Esophagus squamous epithelium (tissue), 5 donors: ENCODE measurements around the gene SS18L1. TPM values are rescaled to one million over a fixed set of nuclear protein-coding genes. Genes with fewer than 3 reads are reported as not detected.
A peak's percentile ranks its signal among the peaks of the same experiment; 100 is the strongest.

Source experiments
- DNase-seq: peaks from one replicate; lab custom pipeline; 2025; lab: John Stamatoyannopoulos, UW
- H3K27ac ChIP-seq, 4 donors: fragments of 200-600 bp; sonication (generic); one replicate each; pipeline ENCODE4 v1.5.1; 2016 to 2019; ENCODE audit warnings: mild to moderate bottlenecking in 1 of 4
- H3K27me3 ChIP-seq, 4 donors: fragments of 200-600 bp; sonication (generic); 1 replicate in 3 of 4; 2 replicates in 1 of 4; pipeline versions ENCODE4 v1.5.1 to v1.6.0; 2017 to 2021; ENCODE audit warnings: antibody characterized with exemption in 1 of 4
- H3K36me3 ChIP-seq, 3 donors: fragments of 200-600 bp; sonication (generic); one replicate each; pipeline ENCODE4 v1.5.1; 2016 to 2019
- H3K4me1 ChIP-seq, 3 donors: fragments of 200-600 bp; sonication (generic); one replicate each; pipeline ENCODE4 v1.5.1; 2017 to 2019
- H3K4me3 ChIP-seq, 4 donors: fragments of 200-600 bp; sonication (generic); 1 replicate in 3 of 4; 2 replicates in 1 of 4; pipeline ENCODE4 v1.5.1; 2016 to 2019; ENCODE audit warnings: mild to moderate bottlenecking in 2 of 4, moderate library complexity in 1 of 4
- H3K9me3 ChIP-seq, 3 donors: fragments of 200-600 bp; sonication (generic); one replicate each; pipeline ENCODE4 v1.5.1; 2016 to 2019
- POLR2A ChIP-seq, 4 donors: fragments of 450-650 bp; IDR thresholded peaks; one replicate each; pipeline ENCODE4 v1.6.1; 2017; ENCODE audit warnings: antibody characterized with exemption in 4 of 4, mild to moderate bottlenecking in 4 of 4, moderate library complexity in 3 of 4
- WGBS, 2 donors: methylation state at CpG; one replicate each; pipeline ENCODE4 v1.1.5; 2018; 5-methylcytosine and 5-hydroxymethylcytosine counted together
- intact Hi-C: fragments of 100-400 bp; cut with DNase I; formaldehyde crosslinking; loops from one replicate; pipeline ENCODE4 v1.15.0; 2022
- total RNA-seq, 4 donors: library from RNA; depleted of rRNA; stranded (reverse); fragments of >200 nt; gene quantifications; one replicate each; pipeline ENCODE4 v1.1.0, GENCODE V29; 2016
- TF ChIP-seq, protein P1 (sequence below), 6 experiments: fragments of 450-650 bp in 4 of 6; fragments of 200-600 bp in 2 of 6; sonication (generic) in 2 of 6; IDR thresholded peaks; one replicate each; pipeline ENCODE4 v1.5.1; 2016 to 2019; ENCODE audit warnings: antibody characterized with exemption in 6 of 6, mild to moderate bottlenecking in 4 of 6, moderate library complexity in 4 of 6
- donor health status: DM: yes; HTN: yes; CAD: no.

Gene SS18L1
- total RNA-seq, 4 donors from 2014 or later, result 7.8 to 24.5 (median 15.0) TPM

DNA sequence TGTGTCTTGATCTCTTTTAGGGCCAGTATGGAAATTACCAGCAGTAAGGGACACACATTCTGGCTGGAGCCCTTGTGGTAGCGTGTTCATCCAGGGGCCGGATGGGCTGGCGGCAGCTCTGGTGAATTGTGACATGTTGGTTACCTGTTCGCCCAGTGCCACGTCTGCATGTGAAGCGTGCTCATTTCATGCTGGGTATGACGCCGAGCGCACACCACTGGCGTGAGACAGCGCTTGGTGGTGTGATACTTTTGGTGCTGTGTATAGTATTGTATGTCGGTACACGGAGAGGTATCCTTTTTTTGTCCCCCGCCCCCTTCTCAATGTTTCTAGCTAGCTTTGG is 35.6 kb downstream of the SS18L1 start:
- no peak for TF ChIP-seq POLR2A (IDR thresholded peaks at IDR 0.05)
- TF ChIP-seq, protein P1, sequence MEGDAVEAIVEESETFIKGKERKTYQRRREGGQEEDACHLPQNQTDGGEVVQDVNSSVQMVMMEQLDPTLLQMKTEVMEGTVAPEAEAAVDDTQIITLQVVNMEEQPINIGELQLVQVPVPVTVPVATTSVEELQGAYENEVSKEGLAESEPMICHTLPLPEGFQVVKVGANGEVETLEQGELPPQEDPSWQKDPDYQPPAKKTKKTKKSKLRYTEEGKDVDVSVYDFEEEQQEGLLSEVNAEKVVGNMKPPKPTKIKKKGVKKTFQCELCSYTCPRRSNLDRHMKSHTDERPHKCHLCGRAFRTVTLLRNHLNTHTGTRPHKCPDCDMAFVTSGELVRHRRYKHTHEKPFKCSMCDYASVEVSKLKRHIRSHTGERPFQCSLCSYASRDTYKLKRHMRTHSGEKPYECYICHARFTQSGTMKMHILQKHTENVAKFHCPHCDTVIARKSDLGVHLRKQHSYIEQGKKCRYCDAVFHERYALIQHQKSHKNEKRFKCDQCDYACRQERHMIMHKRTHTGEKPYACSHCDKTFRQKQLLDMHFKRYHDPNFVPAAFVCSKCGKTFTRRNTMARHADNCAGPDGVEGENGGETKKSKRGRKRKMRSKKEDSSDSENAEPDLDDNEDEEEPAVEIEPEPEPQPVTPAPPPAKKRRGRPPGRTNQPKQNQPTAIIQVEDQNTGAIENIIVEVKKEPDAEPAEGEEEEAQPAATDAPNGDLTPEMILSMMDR (IDR thresholded peaks at IDR 0.05), result no peak
- H3K4me1 ChIP-seq, result peaks cover 8 to 22% (median 15%) of the 10 kb centered on the region in 3 donors
- WGBS, 2 donors, result 92% methylated on average over 10 of the region's 14 CpGs; no CpG with 5 or more reads in 1 of the 2 donors
- intact Hi-C loops, result no loop called here
- H3K36me3 ChIP-seq, result peaks cover 2 to 58% (median 11%) of the 10 kb centered on the region in 3 donors
- DNase-seq, result no peak
- no peaks in the 10 kb centered on the region for H3K27me3 ChIP-seq
- no peaks in the 10 kb centered on the region for H3K9me3 ChIP-seq
- no peak overlapping the region for H3K4me3 ChIP-seq
- no peak overlapping the region for H3K27ac ChIP-seq

DNA sequence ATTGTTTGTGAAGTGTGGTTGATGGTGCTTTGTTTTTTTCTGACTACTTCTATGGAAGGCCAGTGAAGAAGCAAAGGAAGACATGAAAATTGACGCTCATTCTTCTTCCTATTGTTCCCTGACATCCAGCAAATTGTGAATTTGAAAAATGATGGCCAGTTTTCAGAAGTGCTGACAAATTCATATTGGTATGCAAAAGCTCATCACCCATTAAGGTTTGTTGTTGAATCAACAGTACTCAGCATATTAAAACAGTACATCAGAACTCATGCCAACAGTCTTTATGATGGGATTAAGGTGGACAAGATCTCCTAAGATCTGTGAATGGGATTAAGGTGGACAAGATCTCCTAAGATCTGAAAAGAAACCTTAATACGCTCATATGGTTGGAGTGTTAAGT is 38.2 kb downstream of the SS18L1 start:
- Histone ChIP-seq H3K4me1 (peaks cover 11 to 41% (median 22%) of the 10 kb centered on the region in 3 donors), H3K36me3 (peaks cover 0 to 31% (median 0%) of the 10 kb centered on the region in 3 donors), H3K4me3 (peak overlapping the region in 2 of 4 donors; percentile 99 to 100), H3K27ac (peak overlapping the region in 2 of 4 donors; percentile 89 to 98), H3K9me3 (no peaks in the 10 kb centered on the region), H3K27me3 (no peaks in the 10 kb centered on the region)
- WGBS, 2 donors, result 89 to 94% methylated on average over 2 of the region's 2 CpGs
- intact Hi-C loops, result no loop called here
- DNase-seq, result no peak
- no peak for TF ChIP-seq POLR2A (IDR thresholded peaks at IDR 0.05)
- TF ChIP-seq, protein P1 (IDR thresholded peaks at IDR 0.05), result no peak

DNA sequence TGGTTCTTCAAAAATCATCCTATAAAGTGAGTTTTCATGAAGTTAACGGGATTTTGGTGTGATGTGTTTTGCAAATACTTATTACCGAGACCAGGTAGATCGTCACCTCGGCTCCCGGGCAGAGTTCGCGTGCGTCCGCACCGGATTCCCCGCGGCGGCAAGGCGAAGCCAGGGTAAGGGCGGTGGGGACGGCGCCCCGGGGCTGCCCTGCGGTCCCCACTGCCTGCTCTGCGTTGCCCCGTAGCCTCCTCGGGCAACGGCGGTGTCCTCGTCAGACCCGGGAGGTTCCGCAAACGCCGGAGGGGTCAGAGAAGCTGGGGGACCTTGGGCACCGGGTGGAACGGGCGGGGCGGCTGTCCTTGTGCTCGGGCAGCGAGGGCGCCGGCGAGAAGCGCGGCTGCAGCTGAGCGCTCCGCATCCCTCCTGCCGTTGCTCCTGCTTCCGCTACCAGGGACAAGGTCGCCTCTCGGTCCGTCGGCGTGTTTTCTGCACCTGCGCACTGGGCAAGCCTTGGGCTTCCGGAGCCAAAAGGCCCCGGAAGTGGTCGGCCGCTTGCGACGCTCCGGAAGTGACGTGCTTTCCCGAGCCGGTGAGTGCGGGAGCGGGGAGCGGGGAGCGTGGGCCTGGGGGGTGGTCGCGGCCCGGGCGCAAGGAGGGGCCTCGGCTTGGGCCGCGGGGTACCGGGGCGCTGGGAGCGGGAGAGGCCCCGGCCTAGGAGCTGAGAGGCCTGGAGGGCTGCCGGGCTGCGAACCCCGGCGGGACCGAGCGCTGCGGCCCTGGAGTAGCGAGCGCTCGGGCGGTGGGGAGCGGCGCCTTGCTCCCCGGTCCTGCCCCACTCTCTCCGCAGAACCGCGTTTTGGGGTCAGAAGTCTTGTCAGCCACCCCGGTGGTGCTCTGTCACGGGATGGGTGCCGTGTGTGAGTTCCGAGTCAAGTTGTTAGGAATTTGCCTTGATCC is 39.2 kb downstream of the SS18L1 start, which contains the start of gene MTG2:
TSS of gene MTG2 (plus strand) at position 560 of the 957 bp plus-strand sequence. CDS start 10,393 bp downstream, outside the sequence.
- intact Hi-C loops, result no loop called here
- Histone ChIP-seq H3K27ac (peak within 1 kb of the TSS; percentile 89 to 98 (median 96)), H3K36me3 (peaks cover 0 to 29% (median 0%) of the 10 kb centered on the region in 3 donors), H3K9me3 (no peaks in the 10 kb centered on the region), H3K27me3 (no peaks in the 10 kb centered on the region), H3K4me1 (peaks cover 11 to 50% (median 24%) of the 10 kb centered on the region in 3 donors), H3K4me3 (peak within 1 kb of the TSS; percentile 76 to 100 (median 90))
- TF ChIP-seq POLR2A (IDR thresholded peaks at IDR 0.05), result peak in 3 of 4 donors; percentile 77 to 93 (median 81)
- TF ChIP-seq, protein P1 (IDR thresholded peaks at IDR 0.05), result peak in 4 of 6 experiments; percentile 2 to 30 (median 15)
- peak; percentile 42 for DNase-seq
- 0 to 2% methylated on average over 15 to 16 of the region's 96 CpGs for WGBS, 2 donors

DNA sequence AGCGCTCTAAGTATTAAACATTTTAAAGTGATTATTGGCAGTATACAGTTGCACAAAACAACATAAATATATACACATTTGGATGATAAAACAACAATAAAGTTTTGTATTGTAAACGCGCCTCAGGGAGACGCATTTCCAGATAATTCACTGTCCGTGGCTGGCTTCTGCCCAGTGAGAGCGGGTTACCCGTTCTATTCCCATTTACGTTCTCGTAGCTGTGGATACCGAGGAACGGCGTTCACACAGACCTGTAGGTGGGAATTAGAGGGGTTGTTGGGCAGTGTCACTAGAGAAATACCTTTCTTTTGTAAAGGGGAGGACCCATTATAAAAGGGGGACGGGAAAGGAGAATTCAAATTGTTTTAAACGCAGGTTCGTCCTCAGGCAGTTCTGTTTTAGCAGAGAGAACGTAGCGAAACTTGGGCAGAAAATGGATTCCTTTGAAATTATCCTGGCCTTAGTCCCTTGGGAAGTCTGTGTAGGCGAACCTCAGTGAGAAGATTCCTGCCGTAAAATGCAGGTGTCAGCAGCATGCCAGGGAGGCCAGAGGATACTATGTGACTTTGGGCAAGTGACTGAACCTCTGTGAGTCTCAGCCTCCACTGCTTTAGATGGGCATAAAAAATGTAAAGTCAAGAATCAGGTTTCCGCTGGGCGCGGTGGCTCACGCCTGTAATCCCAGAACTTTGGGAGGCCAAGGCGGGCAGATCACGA is 40.0 kb downstream of the SS18L1 start:
- Histone ChIP-seq H3K27ac (peak overlapping the region; percentile 89 to 98 (median 96)), H3K36me3 (peaks cover 0 to 25% (median 0%) of the 10 kb centered on the region in 3 donors), H3K9me3 (no peaks in the 10 kb centered on the region), H3K4me1 (peaks cover 11 to 52% (median 24%) of the 10 kb centered on the region in 3 donors), H3K27me3 (no peaks in the 10 kb centered on the region), H3K4me3 (peak overlapping the region; percentile 76 to 100 (median 90))
- 17 to 31% methylated on average over 22 to 25 of the region's 25 CpGs for WGBS, 2 donors
- no peak for DNase-seq
- intact Hi-C loops, result no loop called here
- TF ChIP-seq, protein P1 (IDR thresholded peaks at IDR 0.05), result no peak
- TF ChIP-seq POLR2A (IDR thresholded peaks at IDR 0.05), result no peak
